ENCODE measurements around the gene WDFY2. TPM values are rescaled to one million over a fixed set of nuclear protein-coding genes. Genes with fewer than 3 reads are reported as not detected.

The WDFY2 gene
- total RNA-seq, 4 donors from 2014 or later: 6.0 to 11.3 (median 9.7) TPM

DNA sequence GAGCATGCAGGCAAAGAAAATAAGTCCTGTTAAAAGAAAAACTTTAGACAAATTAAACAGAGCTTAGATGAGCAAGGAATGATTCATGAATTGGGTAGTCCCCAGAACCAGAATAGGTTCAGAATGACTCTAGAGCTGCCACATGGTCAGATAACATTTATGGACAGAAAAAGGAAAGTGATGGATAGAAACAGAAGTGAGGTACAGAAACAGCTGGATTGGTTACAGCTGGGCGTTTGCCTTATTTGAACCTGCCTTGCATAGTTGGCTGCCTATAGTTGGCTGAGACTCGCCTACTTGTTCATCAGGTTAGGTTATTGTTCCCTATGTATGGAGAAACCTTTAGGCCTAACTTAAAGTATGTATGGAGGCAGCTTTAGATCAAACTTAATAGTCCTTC, 35.4 kb downstream of the WDFY2 start:
- no peaks in the 10 kb centered on the region for H3K9me3 ChIP-seq
- no peak overlapping the region for H3K4me3 ChIP-seq
- no peaks in the 10 kb centered on the region for H3K27me3 ChIP-seq
- no peaks in the 10 kb centered on the region for H3K36me3 ChIP-seq
- TF ChIP-seq, protein P1, sequence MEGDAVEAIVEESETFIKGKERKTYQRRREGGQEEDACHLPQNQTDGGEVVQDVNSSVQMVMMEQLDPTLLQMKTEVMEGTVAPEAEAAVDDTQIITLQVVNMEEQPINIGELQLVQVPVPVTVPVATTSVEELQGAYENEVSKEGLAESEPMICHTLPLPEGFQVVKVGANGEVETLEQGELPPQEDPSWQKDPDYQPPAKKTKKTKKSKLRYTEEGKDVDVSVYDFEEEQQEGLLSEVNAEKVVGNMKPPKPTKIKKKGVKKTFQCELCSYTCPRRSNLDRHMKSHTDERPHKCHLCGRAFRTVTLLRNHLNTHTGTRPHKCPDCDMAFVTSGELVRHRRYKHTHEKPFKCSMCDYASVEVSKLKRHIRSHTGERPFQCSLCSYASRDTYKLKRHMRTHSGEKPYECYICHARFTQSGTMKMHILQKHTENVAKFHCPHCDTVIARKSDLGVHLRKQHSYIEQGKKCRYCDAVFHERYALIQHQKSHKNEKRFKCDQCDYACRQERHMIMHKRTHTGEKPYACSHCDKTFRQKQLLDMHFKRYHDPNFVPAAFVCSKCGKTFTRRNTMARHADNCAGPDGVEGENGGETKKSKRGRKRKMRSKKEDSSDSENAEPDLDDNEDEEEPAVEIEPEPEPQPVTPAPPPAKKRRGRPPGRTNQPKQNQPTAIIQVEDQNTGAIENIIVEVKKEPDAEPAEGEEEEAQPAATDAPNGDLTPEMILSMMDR (IDR thresholded peaks at IDR 0.05): no peak
- TF ChIP-seq POLR2A (IDR thresholded peaks at IDR 0.05): no peak
- no peak overlapping the region for H3K27ac ChIP-seq
- no peak for DNase-seq
- H3K4me1 ChIP-seq: no peaks in the 10 kb centered on the region

DNA sequence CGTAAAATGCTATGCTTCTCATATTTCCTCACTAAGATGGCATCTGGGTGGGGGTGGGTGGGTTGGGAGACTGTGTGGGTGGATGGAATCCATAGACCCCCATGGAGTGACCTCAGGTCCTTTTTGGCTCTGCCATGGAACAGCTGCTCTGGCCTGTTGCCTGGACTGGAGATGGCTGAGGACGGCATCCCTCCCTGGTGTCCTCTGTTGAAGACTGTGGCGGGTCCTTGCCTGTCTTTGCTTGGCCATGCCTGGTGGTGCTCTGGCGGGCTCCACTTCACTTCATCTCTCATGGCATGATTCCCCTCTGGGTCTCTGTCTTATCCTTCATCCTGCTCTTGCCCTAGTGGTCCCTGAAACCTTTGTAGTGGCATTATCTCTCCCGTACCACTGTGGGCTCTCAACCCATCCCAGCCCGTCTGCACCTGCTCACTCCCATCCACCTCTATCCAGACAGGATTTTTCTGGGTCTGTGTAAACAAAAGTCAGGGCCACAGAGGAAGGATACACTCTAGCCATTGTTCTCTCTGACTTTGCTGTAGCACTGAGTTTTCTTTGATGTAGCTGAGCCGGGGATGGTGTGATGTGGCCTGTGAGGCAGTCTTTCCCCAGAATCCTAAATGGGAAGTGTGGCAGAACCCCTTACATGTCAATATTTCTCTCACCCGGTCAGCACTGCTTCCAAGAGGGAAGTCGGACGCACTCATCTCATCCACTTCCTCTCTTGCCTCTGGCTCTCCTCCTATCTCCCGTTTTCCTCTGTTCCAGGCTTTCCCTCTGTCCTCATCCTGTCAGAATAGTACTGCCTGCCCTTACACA, 36.1 kb downstream of the WDFY2 start:
- Histone ChIP-seq H3K27me3 (no peaks in the 10 kb centered on the region), H3K27ac (no peak overlapping the region), H3K36me3 (no peaks in the 10 kb centered on the region), H3K4me1 (no peaks in the 10 kb centered on the region), H3K9me3 (no peaks in the 10 kb centered on the region), H3K4me3 (no peak overlapping the region)
- TF ChIP-seq, protein P1 (IDR thresholded peaks at IDR 0.05): no peak
- TF ChIP-seq POLR2A (IDR thresholded peaks at IDR 0.05): no peak
- no peak for DNase-seq

- no peak for TF ChIP-seq POLR2A (IDR thresholded peaks at IDR 0.05)
- TF ChIP-seq, protein P1 (IDR thresholded peaks at IDR 0.05): no peak
- no peaks in the 10 kb centered on the region for H3K27me3 ChIP-seq
- H3K27ac ChIP-seq: no peak overlapping the region
- no peaks in the 10 kb centered on the region for H3K36me3 ChIP-seq
- H3K4me3 ChIP-seq: no peak overlapping the region
- H3K4me1 ChIP-seq: no peaks in the 10 kb centered on the region
- H3K9me3 ChIP-seq: no peaks in the 10 kb centered on the region
- no peak for DNase-seq
Measured at GRCh38 chr13:51621602-51622001, 37.3 kb downstream of the WDFY2 start.

DNA sequence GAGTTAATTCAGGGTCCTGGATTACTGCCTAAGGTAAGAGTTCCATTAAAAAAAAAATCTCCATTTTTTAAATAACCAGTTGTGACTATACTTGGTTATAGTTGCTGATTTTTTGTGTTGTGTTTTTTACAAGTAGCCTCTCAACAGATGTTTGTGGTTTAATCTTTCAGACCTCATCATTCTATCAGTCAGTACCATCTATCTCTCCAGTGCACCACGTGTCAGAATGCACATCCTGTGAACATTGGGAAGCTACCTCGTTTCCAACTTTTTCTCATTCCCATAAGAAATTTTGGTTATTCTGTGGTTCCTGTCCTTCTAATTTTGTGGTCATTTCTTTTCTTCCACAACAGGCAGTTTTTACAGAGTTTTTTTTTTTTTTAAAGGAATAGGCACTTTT, 39.2 kb downstream of the WDFY2 start:
- Histone ChIP-seq H3K27ac (no peak overlapping the region), H3K27me3 (no peaks in the 10 kb centered on the region), H3K4me3 (no peak overlapping the region), H3K4me1 (no peaks in the 10 kb centered on the region), H3K9me3 (no peaks in the 10 kb centered on the region), H3K36me3 (no peaks in the 10 kb centered on the region)
- DNase-seq: no peak
- TF ChIP-seq, protein P1 (IDR thresholded peaks at IDR 0.05): no peak
- TF ChIP-seq POLR2A (IDR thresholded peaks at IDR 0.05): no peak

- H3K27me3 ChIP-seq: no peaks in the 10 kb centered on the region
- no peak overlapping the region for H3K4me3 ChIP-seq
- no peaks in the 10 kb centered on the region for H3K9me3 ChIP-seq
- no peak for DNase-seq
- H3K4me1 ChIP-seq: no peaks in the 10 kb centered on the region
- no peaks in the 10 kb centered on the region for H3K36me3 ChIP-seq
- TF ChIP-seq POLR2A (IDR thresholded peaks at IDR 0.05): no peak
- TF ChIP-seq, protein P1 (IDR thresholded peaks at IDR 0.05): no peak
- H3K27ac ChIP-seq: no peak overlapping the region
Measured at GRCh38 chr13:51624207-51624606, 39.9 kb downstream of the WDFY2 start.
